ENCODE data around the gene SGIP1.
A peak's percentile ranks its signal among the peaks of the same experiment; 100 is the strongest.

SGIP1 gene

GRCh38 chr1:66533804-66534740 lies at the start of gene SGIP1:
Gene SGIP1 (plus strand): TSS chr1:66534153. CDS start chr1:66534359, 206 bp downstream.
- peak; percentile 67 for DNase-seq

GRCh38 chr1:66489151-66489550 lies 44.8 kb upstream of the SGIP1 start:
- DNase-seq, result no peak

GRCh38 chr1:66489972-66490601 lies 43.9 kb upstream of the SGIP1 start:
- DNase-seq, result no peak

- DNase-seq, result no peak
Observed at GRCh38 chr1:66490816-66491215, 43.1 kb upstream of the SGIP1 start.

GRCh38 chr1:66492424-66492823 lies 41.5 kb upstream of the SGIP1 start:
- no peak for DNase-seq

- DNase-seq, result no peak
Observed at GRCh38 chr1:66493731-66494130, 40.2 kb upstream of the SGIP1 start.

GRCh38 chr1:66494482-66494881 lies 39.5 kb upstream of the SGIP1 start:
- no peak for DNase-seq

GRCh38 chr1:66495495-66495894 lies 38.5 kb upstream of the SGIP1 start:
- no peak for DNase-seq

- no peak for DNase-seq
Observed at GRCh38 chr1:66497910-66498309, 36.0 kb upstream of the SGIP1 start.

- no peak for DNase-seq
Observed at GRCh38 chr1:66500301-66500700, 33.7 kb upstream of the SGIP1 start.

- no peak for DNase-seq
Observed at GRCh38 chr1:66502086-66502485, 31.9 kb upstream of the SGIP1 start.

- DNase-seq, result no peak
Observed at GRCh38 chr1:66503841-66504470, 30.0 kb upstream of the SGIP1 start.

- no peak for DNase-seq
Observed at GRCh38 chr1:66505671-66506392, 28.1 kb upstream of the SGIP1 start.

GRCh38 chr1:66506393-66506687 lies 27.6 kb upstream of the SGIP1 start:
- no peak for DNase-seq

GRCh38 chr1:66506991-66507390 lies 27.0 kb upstream of the SGIP1 start:
- DNase-seq, result no peak

- DNase-seq, result no peak
Observed at GRCh38 chr1:66510407-66510806, 23.5 kb upstream of the SGIP1 start.

GRCh38 chr1:66511118-66511517 lies 22.8 kb upstream of the SGIP1 start:
- no peak for DNase-seq

- DNase-seq, result no peak
Observed at GRCh38 chr1:66517959-66518358, 16.0 kb upstream of the SGIP1 start.

- DNase-seq, result no peak
Observed at GRCh38 chr1:66518654-66519053, 15.3 kb upstream of the SGIP1 start.

GRCh38 chr1:66519992-66520391 lies 14.0 kb upstream of the SGIP1 start:
- DNase-seq, result no peak

GRCh38 chr1:66520655-66521054 lies 13.3 kb upstream of the SGIP1 start:
- no peak for DNase-seq

- no peak for DNase-seq
Observed at GRCh38 chr1:66521721-66522365, 12.1 kb upstream of the SGIP1 start.

GRCh38 chr1:66523562-66523961 lies 10.4 kb upstream of the SGIP1 start:
- no peak for DNase-seq

Data from femur (tissue), 1 donor.